NT2/D1 (cell line): ENCODE measurements around the gene LRRFIP1.
"Not testable (repeated sequence)": the region's sequence is repeated elsewhere in the genome, so short reads cannot be mapped to it uniquely, and the experiment has no call there.

Experiments used
- SUZ12 ChIP-seq: IDR thresholded peaks from 2 replicates; pipeline ENCODE4 v1.6.1; 2011; ENCODE audit not compliant: insufficient read length, insufficient read depth; ENCODE audit errors: extremely low read depth
- ZNF274 ChIP-seq: IDR thresholded peaks from 2 replicates; pipeline ENCODE4 v1.6.1; 2011; ENCODE audit warnings: mild to moderate bottlenecking, low read depth, low read length

DNA sequence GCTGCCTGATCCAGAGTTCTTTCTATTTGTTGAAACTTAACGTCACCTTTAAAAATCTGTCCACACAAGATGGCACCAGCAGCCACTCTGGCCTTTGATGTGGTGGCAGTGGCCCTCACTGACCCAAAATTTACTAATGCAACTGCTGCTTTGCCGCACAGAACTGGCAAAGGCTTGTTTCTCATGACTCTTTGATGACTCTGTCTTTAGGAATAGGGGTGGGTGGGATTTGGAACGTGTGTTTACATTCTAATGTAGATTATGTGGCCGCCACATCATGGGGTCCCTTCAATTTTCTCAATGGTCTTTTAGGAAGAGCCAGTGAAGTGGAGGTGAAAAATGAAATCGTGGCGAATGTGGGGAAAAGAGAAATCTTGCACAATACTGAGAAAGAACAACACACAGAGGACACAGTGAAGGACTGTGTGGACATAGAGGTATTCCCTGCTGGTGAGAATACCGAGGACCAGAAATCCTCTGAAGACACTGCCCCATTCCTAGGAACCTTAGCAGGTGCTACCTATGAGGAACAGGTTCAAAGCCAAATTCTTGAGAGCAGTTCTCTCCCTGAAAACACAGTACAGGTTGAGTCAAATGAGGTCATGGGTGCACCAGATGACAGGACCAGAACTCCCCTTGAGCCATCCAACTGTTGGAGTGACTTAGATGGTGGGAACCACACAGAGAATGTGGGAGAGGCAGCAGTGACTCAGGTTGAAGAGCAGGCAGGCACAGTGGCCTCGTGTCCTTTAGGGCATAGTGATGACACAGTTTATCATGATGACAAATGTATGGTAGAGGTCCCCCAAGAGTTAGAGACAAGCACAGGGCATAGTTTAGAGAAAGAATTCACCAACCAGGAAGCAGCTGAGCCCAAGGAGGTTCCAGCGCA, 135.2 kb downstream of the LRRFIP1 start:
- not testable (repeated sequence) for TF ChIP-seq ZNF274, SUZ12
